Neural cell (in vitro differentiated cells): ENCODE measurements around the gene HDAC5.

ENCODE experiments used
- CTCF ChIP-seq: fragments of 450-650 bp; IDR thresholded peaks from 2 replicates; pipeline ENCODE4 v1.5.1; 2014; ENCODE audit warnings: antibody characterized with exemption, mild to moderate bottlenecking, moderate library complexity; ENCODE audit not compliant: poor library complexity, severe bottlenecking
- EP300 ChIP-seq: fragments of 450-650 bp; conservative IDR thresholded peaks from 2 replicates; pipeline ENCODE4 v1.6.1; 2014; ENCODE audit warnings: antibody characterized with exemption, mild to moderate bottlenecking, moderate library complexity; ENCODE audit not compliant: poor library complexity, severe bottlenecking
- EZH2 ChIP-seq: fragments of 200-600, 300-800 bp; shearing (Covaris generic), sonication (generic); IDR thresholded peaks from 2 replicates; pipeline ENCODE4 v1.6.1; 2014; ENCODE audit warnings: antibody characterized with exemption, low read length, borderline replicate concordance, mild to moderate bottlenecking; ENCODE audit not compliant: insufficient read depth, poor library complexity, severe bottlenecking
- POLR2AphosphoS5 ChIP-seq: IDR thresholded peaks from 2 replicates; pipeline ENCODE4 v1.6.1; 2012
- REST ChIP-seq: IDR thresholded peaks from 2 replicates; pipeline ENCODE4 v1.6.1; 2012; ENCODE audit warnings: borderline replicate concordance
- TAF1 ChIP-seq: IDR thresholded peaks from 2 replicates; pipeline ENCODE4 v1.6.1; 2012; ENCODE audit warnings: low read depth

GRCh38 chr17:44120851-44121605 lies 2.4 kb downstream of the HDAC5 start:
- TF ChIP-seq CTCF, result no peak
- TF ChIP-seq EP300, result no peak
- TF ChIP-seq TAF1, result no peak
- no peak for TF ChIP-seq POLR2AphosphoS5
- no peak for TF ChIP-seq REST
- no peak for TF ChIP-seq EZH2
